IMR-90 (cell line): Measurements from ENCODE around the gene RAB43. TPM values are rescaled to one million over a fixed set of nuclear protein-coding genes. Genes with fewer than 3 reads are reported as not detected.

Source experiments
- ATAC-seq: fragments of 200-7000 bp; cut with Tn5 transposase; 2 replicates; pipeline ENCODE4 v1.9.1; 2020; ENCODE audit warnings: low read depth, mild to moderate bottlenecking, moderate library complexity
- BruUV-seq: library from RNA; stranded (reverse); fragments of 400-500 nt; replicated peaks from 2 replicates; lab custom pipeline; 2021; lab: Mats Ljungman, UMichigan
- CTCF ChIA-PET: fragments of 300-600 bp; formaldehyde crosslinking; extraction: SDS; loops from one replicate; lab custom pipeline; 2021; ENCODE audit warnings: antibody characterized with exemption; lab: Yijun Ruan, JAX
- POLR2A ChIA-PET: fragments of 300-600 bp; sonication (Branson Sonifier 250); formaldehyde crosslinking; loops from one replicate; lab custom pipeline; 2022; ENCODE audit warnings: antibody characterized with exemption; ENCODE audit not compliant: unreplicated experiment; lab: Charles Lee
- DNase-seq: peaks from one replicate; pipeline ENCODE4 v3.0.0; 2013
- H2AFZ ChIP-seq: replicated peaks from 2 replicates; pipeline ENCODE3; 2013; ENCODE audit warnings: low read length, mild to moderate bottlenecking; ENCODE audit not compliant: poor library complexity
- H2AK5ac ChIP-seq: 2 replicates; pipeline ENCODE4 v1.6.1; 2013; ENCODE audit warnings: low read depth, low read length, inconsistent platforms
- H2AK9ac ChIP-seq: replicated peaks from 2 replicates; pipeline ENCODE3; 2013; ENCODE audit warnings: mild to moderate bottlenecking, low read depth, low read length, moderate library complexity; ENCODE audit not compliant: poor library complexity
- H2BK120ac ChIP-seq: 2 replicates; pipeline ENCODE4 v1.6.1; 2013; ENCODE audit warnings: low read depth, low read length, inconsistent platforms
- H2BK15ac ChIP-seq: 3 replicates; pipeline ENCODE4 v1.6.1; 2013; ENCODE audit warnings: low read depth, low read length, inconsistent platforms
- H2BK20ac ChIP-seq: 2 replicates; pipeline ENCODE4 v1.6.1; 2013; ENCODE audit warnings: low read depth, mild to moderate bottlenecking, inconsistent platforms, low read length, moderate library complexity
- H2BK5ac ChIP-seq: 2 replicates; pipeline ENCODE4 v1.6.1; 2013; ENCODE audit warnings: mild to moderate bottlenecking, low read depth, low read length, inconsistent platforms; ENCODE audit not compliant: poor library complexity, severe bottlenecking
- H3K14ac ChIP-seq: replicated peaks from 2 replicates; pipeline ENCODE4 v1.6.1; 2013; ENCODE audit warnings: low read depth, low read length, inconsistent platforms
- H3K18ac ChIP-seq: 2 replicates; pipeline ENCODE4 v1.6.1; 2013; ENCODE audit warnings: low read depth, low read length, control low read depth
- H3K23ac ChIP-seq: 2 replicates; pipeline ENCODE4 v1.6.1; 2013; ENCODE audit warnings: low read depth, low read length, inconsistent platforms
- H3K27ac ChIP-seq: 2 replicates; pipeline ENCODE4 v1.5.1; 2013; ENCODE audit warnings: mild to moderate bottlenecking, control low read depth, low read length; ENCODE audit not compliant: insufficient read depth
- H3K27me3 ChIP-seq: 2 replicates; pipeline ENCODE4 v1.6.1; 2013; ENCODE audit warnings: low read length; ENCODE audit not compliant: control insufficient read depth, insufficient read depth
- H3K36me3 ChIP-seq: 2 replicates; pipeline ENCODE4 v1.6.1; 2013; ENCODE audit warnings: low read length, mixed read lengths; ENCODE audit not compliant: control insufficient read depth, insufficient read depth
- H3K4ac ChIP-seq: 2 replicates; pipeline ENCODE4 v1.6.1; 2013; ENCODE audit warnings: low read depth, low read length, inconsistent platforms
- H3K4me1 ChIP-seq: 2 replicates; pipeline ENCODE4 v1.6.1; 2013; ENCODE audit warnings: low read length, mixed read lengths; ENCODE audit not compliant: control insufficient read depth, insufficient read depth
- H3K4me2 ChIP-seq: 2 replicates; pipeline ENCODE4 v1.6.1; 2013; ENCODE audit warnings: low read depth, mild to moderate bottlenecking, control low read depth, low read length, moderate library complexity
- H3K4me3 ChIP-seq: 2 replicates; pipeline ENCODE4 v1.5.1; 2013; ENCODE audit warnings: low read depth, mild to moderate bottlenecking, control low read depth, low read length, moderate library complexity; ENCODE audit not compliant: insufficient read depth
- H3K56ac ChIP-seq: 2 replicates; pipeline ENCODE4 v1.6.1; 2013; ENCODE audit warnings: low read length, inconsistent platforms; ENCODE audit not compliant: insufficient read depth; ENCODE audit errors: extremely low read depth
- H3K79me1 ChIP-seq, 2 experiments: 2 replicates each; pipeline ENCODE4 v1.6.1; 2013; ENCODE audit warnings: low read length in 2 of 2, inconsistent platforms in 1 of 2, low read depth in 1 of 2
- H3K9ac ChIP-seq: 2 replicates; pipeline ENCODE4 v1.6.1; 2013; ENCODE audit warnings: low read depth, low read length, control low read depth
- H3K9me1 ChIP-seq: 2 replicates; pipeline ENCODE4 v1.6.1; 2013; ENCODE audit warnings: low read length, inconsistent platforms; ENCODE audit not compliant: insufficient read depth
- H3K9me3 ChIP-seq: 2 replicates; pipeline ENCODE4 v1.6.1; 2013; ENCODE audit warnings: low read length; ENCODE audit not compliant: control insufficient read depth, insufficient read depth
- H4K20me1 ChIP-seq: 2 replicates; pipeline ENCODE4 v1.6.1; 2013; ENCODE audit warnings: low read length, inconsistent platforms; ENCODE audit not compliant: insufficient read depth
- H4K5ac ChIP-seq: 2 replicates; pipeline ENCODE4 v1.6.1; 2013; ENCODE audit warnings: mild to moderate bottlenecking, low read depth, low read length, control low read depth
- H4K8ac ChIP-seq, 2 experiments: 2 replicates each; pipeline ENCODE4 v1.6.1; 2013; ENCODE audit warnings: low read depth in 2 of 2, low read length in 2 of 2, control low read depth in 1 of 2, inconsistent platforms in 1 of 2
- H4K91ac ChIP-seq: 2 replicates; pipeline ENCODE4 v1.6.1; 2013; ENCODE audit warnings: low read depth, low read length, inconsistent platforms; ENCODE audit not compliant: insufficient read depth
- BHLHE40 ChIP-seq: fragments of 150-350 bp; IDR thresholded peaks from 2 replicates; pipeline ENCODE4 v1.6.1; 2016; ENCODE audit warnings: mild to moderate bottlenecking, low read depth, low read length
- CEBPB ChIP-seq: IDR thresholded peaks from 2 replicates; pipeline ENCODE4 v1.6.1; 2012; ENCODE audit warnings: low read depth, low read length, improper control_type of control experiment
- CHD1 ChIP-seq: IDR thresholded peaks from 2 replicates; pipeline ENCODE4 v1.6.1; 2012; ENCODE audit warnings: low read depth, low read length, improper control_type of control experiment
- FOS ChIP-seq: fragments of 150-350 bp; IDR thresholded peaks from 2 replicates; pipeline ENCODE4 v1.6.1; 2016; ENCODE audit warnings: low read depth, low read length
- MAZ ChIP-seq: IDR thresholded peaks from 2 replicates; pipeline ENCODE4 v1.6.1; 2012; ENCODE audit warnings: low read depth, mild to moderate bottlenecking, low read length, improper control_type of control experiment, moderate library complexity, borderline replicate concordance
- MXI1 ChIP-seq: IDR thresholded peaks from 2 replicates; pipeline ENCODE4 v1.6.1; 2012; ENCODE audit warnings: low read depth, mild to moderate bottlenecking, low read length, moderate library complexity, borderline replicate concordance
- RCOR1 ChIP-seq: IDR thresholded peaks from 2 replicates; pipeline ENCODE4 v1.6.1; 2012; ENCODE audit warnings: mild to moderate bottlenecking, low read length, improper control_type of control experiment; ENCODE audit not compliant: insufficient replicate concordance
- RFX5 ChIP-seq: IDR thresholded peaks from 2 replicates; pipeline ENCODE4 v1.8.0; 2012; ENCODE audit warnings: low read depth, mild to moderate bottlenecking, low read length, moderate library complexity
- SMC3 ChIP-seq: fragments of 150-350 bp; IDR thresholded peaks from 2 replicates; pipeline ENCODE4 v1.6.1; 2016; ENCODE audit warnings: low read depth, mild to moderate bottlenecking, antibody characterized with exemption, low read length, moderate library complexity
- WGBS, 2 experiments: methylation state at CpG; one replicate each; pipeline versions ENCODE4 v1.1.5 to v1.1.7; 2013; ENCODE audit warnings: missing lambda C conversion rate in 2 of 2; ENCODE audit not compliant: insufficient read length in 1 of 2; ENCODE audit errors: extremely low coverage in 2 of 2; 5-methylcytosine and 5-hydroxymethylcytosine counted together
- dilution Hi-C: fragments of 300-500 bp; cut with HindIII; formaldehyde crosslinking; loops from one replicate; pipeline ENCODE4 v1.14.3; 2018; ENCODE audit warnings: low sequenced_read_pairs; ENCODE audit not compliant: unreplicated experiment
- in situ Hi-C: fragments of 300-500 bp; cut with MboI; formaldehyde crosslinking; loops from 3 replicates; pipeline ENCODE4 v1.14.3; 2019; ENCODE audit warnings: low sequenced_read_pairs, inconsistent platforms, mixed read lengths
- intact Hi-C: fragments of 100-400 bp; cut with micrococcal nuclease; formaldehyde crosslinking; loops from 2 replicates; pipeline ENCODE4 v1.10.0; 2022
- polyA plus RNA-seq, 3 experiments: library from polyadenylated mRNA; depleted of rRNA; stranded (reverse); fragments of >200 nt; gene quantifications; 2 replicates each; pipeline ENCODE4 v1.2.3, GENCODE V29; 2012; ENCODE audit warnings: low replicate concordance in 1 of 3
- total RNA-seq: library from RNA; depleted of rRNA; stranded (reverse); fragments of >200 nt; gene quantifications from 2 replicates; pipeline ENCODE4 v1.2.3, GENCODE V29; 2012
- TF ChIP-seq, protein P1 (sequence below): fragments of 150-350 bp; IDR thresholded peaks from 2 replicates; pipeline ENCODE4 v1.6.1; 2016; ENCODE audit warnings: low read depth, mild to moderate bottlenecking, low read length, moderate library complexity, borderline replicate concordance

The RAB43 gene
- total and polyA plus RNA-seq, 2 of the 4 experiments (the other 2 are of a cell fraction): 9.9 to 14.0 TPM

DNA sequence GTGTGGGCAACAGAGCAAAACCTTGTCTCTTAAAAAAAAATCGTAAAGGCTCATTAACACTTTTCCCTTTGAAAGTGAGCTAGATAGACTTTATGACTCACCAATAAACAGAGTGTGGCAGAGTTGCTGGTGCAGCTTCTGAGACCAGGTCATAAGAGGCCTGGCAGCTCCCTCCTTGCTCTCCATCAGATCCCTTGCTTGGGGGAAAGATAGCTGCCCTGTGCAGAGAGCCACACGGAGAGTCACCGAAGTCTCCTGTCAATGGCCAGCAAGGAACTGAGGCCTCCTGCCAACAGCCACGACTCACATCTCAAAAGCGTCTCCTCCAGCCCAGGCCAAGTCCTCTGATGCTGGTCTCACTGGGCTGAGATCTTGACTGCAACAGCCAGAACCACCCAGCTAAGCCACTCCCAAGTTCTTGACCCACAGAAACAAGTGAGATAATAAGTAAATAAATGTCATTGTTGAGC, 69.7 kb downstream of the RAB43 start:
- TF ChIP-seq MAZ: no peak
- TF ChIP-seq MXI1: no peak
- no peak for TF ChIP-seq RFX5
- no peak for TF ChIP-seq FOS
- TF ChIP-seq CHD1: no peak
- TF ChIP-seq, protein P1, sequence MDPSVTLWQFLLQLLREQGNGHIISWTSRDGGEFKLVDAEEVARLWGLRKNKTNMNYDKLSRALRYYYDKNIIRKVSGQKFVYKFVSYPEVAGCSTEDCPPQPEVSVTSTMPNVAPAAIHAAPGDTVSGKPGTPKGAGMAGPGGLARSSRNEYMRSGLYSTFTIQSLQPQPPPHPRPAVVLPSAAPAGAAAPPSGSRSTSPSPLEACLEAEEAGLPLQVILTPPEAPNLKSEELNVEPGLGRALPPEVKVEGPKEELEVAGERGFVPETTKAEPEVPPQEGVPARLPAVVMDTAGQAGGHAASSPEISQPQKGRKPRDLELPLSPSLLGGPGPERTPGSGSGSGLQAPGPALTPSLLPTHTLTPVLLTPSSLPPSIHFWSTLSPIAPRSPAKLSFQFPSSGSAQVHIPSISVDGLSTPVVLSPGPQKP: no peak
- no peak for TF ChIP-seq CEBPB
- no peak for TF ChIP-seq RCOR1
- no peak for TF ChIP-seq SMC3
- no peak for TF ChIP-seq BHLHE40

More for the DNA sequence above, 69.7 kb downstream of the RAB43 start:
- peaks cover 11% of the 10 kb centered on the region for H3K9me3 ChIP-seq
- ATAC-seq (no peak; the same call in 1 of the 2 replicates), DNase-seq (no peak)
- ChIA-PET POLR2A (no interaction called here), CTCF (interaction anchor here (0.7 to 2.5 kb wide), 5 partner anchors 10 to 193 kb away, joined by 3 to 21 read pairs (median 4); no protein-coding TSS in a partner anchor)
- no peaks in the 10 kb centered on the region for H3K4me1 ChIP-seq
- no peak overlapping the region for H3K27ac ChIP-seq
- no peak overlapping the region for H4K91ac ChIP-seq
- H2BK15ac ChIP-seq: no peak overlapping the region
- no peak overlapping the region for H3K14ac ChIP-seq
- H3K18ac ChIP-seq: no peak overlapping the region
- in situ Hi-C loops: loop anchor here (10.0 kb wide), 1 partner anchor 193 kb away; the partner anchor contains the start of gene COPG1
- H3K56ac ChIP-seq: no peak overlapping the region
- H2BK5ac ChIP-seq: no peak overlapping the region
- no peak overlapping the region for H2AK5ac ChIP-seq
- H2BK120ac ChIP-seq: no peak overlapping the region
- no peak overlapping the region for H3K4me2 ChIP-seq
- no peak overlapping the region for H3K4ac ChIP-seq
- no TSS peak for BruUV-seq
- dilution Hi-C loops: no loop called here
- no peak overlapping the region for H3K23ac ChIP-seq
- H4K8ac ChIP-seq: no peak overlapping the region
- no peak overlapping the region for H4K5ac ChIP-seq
- H2AFZ ChIP-seq: no peak overlapping the region
- no peak overlapping the region for H3K9ac ChIP-seq
- no peaks in the 10 kb centered on the region for H4K20me1 ChIP-seq
- H2AK9ac ChIP-seq: no peak overlapping the region
- no peak overlapping the region for H2BK20ac ChIP-seq
- H3K79me1 ChIP-seq: no peaks in the 10 kb centered on the region
- WGBS, 2 experiments: no CpG with 5 or more reads among the region's 5 CpGs
- intact Hi-C loops: loop anchor here (5.0 to 10.0 kb wide), 2 partner anchors 63 to 195 kb away; partner anchors contain the start of gene COPG1
- H3K9me1 ChIP-seq: no peaks in the 10 kb centered on the region
- H3K36me3 ChIP-seq: no peaks in the 10 kb centered on the region
- no peak overlapping the region for H3K4me3 ChIP-seq
- peaks cover 14% of the 10 kb centered on the region for H3K27me3 ChIP-seq
